Type B pancreatic cell (in vitro differentiated cells): ENCODE measurements around the gene RPS19. TPM values are rescaled to one million over a fixed set of nuclear protein-coding genes. Genes with fewer than 3 reads are reported as not detected.

ENCODE experiments used
- DNase-seq: peaks from one replicate; pipeline ENCODE4 v3.0.0; 2021; ENCODE audit warnings: mixed read lengths; ENCODE audit not compliant: unreplicated experiment; ENCODE audit errors: extremely low spot score
- H3K27ac Mint-ChIP-seq: 2 replicates; pipeline ENCODE4 v1.8.0; 2021; ENCODE audit warnings: mild to moderate bottlenecking, mixed read lengths
- H3K27me3 Mint-ChIP-seq: 2 replicates; pipeline ENCODE4 v1.8.0; 2021; ENCODE audit warnings: mixed read lengths
- H3K36me3 Mint-ChIP-seq: 2 replicates; pipeline ENCODE4 v1.8.0; 2021; ENCODE audit warnings: mixed read lengths
- H3K4me1 Mint-ChIP-seq: one replicate; pipeline ENCODE4 v1.8.0; 2021; ENCODE audit warnings: mixed read lengths; ENCODE audit not compliant: unreplicated experiment
- H3K4me3 Mint-ChIP-seq: 2 replicates; pipeline ENCODE4 v1.8.0; 2021; ENCODE audit warnings: mild to moderate bottlenecking, mixed read lengths
- H3K9me3 Mint-ChIP-seq: 2 replicates; pipeline ENCODE4 v1.8.0; 2021; ENCODE audit warnings: mixed read lengths
- total RNA-seq: library from RNA; stranded (reverse); gene quantifications from 2 replicates; pipeline ENCODE4 v1.2.1, GENCODE V29; 2021; ENCODE audit warnings: low replicate concordance
- TF ChIP-seq, protein P1 (sequence below): fragments of 200-600 bp; sonication (generic); conservative IDR thresholded peaks from 2 replicates; pipeline ENCODE4 v1.5.0; 2021; ENCODE audit warnings: antibody characterized with exemption, mild to moderate bottlenecking

Gene RPS19
- total RNA-seq, 1 donor from 2014 or later: 3,159 TPM

DNA sequence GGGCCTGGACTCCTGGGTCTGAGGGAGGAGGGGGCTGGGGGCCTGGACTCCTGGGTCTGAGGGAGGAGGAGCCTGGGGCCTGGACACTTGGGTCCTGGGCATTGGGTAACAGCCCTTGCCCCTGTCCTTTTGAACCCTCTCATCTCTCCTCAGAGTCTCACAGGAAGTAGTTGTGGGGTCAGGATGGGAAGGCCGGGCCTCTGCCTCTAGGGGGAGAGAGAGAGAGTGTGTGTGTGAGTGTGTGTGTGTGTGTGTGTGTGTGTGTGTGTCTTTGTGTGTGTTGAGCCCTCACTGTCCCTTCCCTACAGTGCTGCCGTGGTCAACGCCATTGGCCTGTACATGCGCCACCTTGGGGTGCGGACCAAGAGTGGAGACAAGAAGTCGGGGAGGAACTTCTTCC lies 33.8 kb downstream of the RPS19 start:
- H3K27me3 Mint-ChIP-seq: no peaks in the 10 kb centered on the region
- no peak for DNase-seq

DNA sequence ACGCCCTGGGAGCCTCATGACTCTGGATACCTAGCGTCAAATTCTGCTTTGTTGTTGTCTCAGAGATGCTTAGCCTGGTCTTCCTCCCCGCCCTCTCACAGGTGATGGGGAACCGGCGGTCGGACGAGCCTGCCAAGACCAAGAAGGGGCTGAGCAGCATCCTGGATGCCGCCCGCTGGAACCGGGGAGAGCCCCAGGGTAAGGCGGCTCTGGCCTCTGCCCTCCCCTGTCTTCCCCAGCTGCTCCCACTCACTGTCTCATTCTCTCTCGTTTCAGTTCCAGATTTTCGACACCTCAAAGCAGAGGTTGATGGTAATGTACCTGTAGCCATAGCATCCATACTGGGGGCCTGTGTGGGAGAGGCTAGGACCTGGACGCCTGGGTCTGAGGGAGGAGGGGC lies 34.3 kb downstream of the RPS19 start:
- no peaks in the 10 kb centered on the region for H3K27me3 Mint-ChIP-seq
- no peak overlapping the region for H3K4me3 Mint-ChIP-seq
- peaks cover 3% of the 10 kb centered on the region for H3K36me3 Mint-ChIP-seq
- no peak for DNase-seq
- no peaks in the 10 kb centered on the region for H3K9me3 Mint-ChIP-seq
- no peak overlapping the region for H3K27ac Mint-ChIP-seq
- TF ChIP-seq, protein P1, sequence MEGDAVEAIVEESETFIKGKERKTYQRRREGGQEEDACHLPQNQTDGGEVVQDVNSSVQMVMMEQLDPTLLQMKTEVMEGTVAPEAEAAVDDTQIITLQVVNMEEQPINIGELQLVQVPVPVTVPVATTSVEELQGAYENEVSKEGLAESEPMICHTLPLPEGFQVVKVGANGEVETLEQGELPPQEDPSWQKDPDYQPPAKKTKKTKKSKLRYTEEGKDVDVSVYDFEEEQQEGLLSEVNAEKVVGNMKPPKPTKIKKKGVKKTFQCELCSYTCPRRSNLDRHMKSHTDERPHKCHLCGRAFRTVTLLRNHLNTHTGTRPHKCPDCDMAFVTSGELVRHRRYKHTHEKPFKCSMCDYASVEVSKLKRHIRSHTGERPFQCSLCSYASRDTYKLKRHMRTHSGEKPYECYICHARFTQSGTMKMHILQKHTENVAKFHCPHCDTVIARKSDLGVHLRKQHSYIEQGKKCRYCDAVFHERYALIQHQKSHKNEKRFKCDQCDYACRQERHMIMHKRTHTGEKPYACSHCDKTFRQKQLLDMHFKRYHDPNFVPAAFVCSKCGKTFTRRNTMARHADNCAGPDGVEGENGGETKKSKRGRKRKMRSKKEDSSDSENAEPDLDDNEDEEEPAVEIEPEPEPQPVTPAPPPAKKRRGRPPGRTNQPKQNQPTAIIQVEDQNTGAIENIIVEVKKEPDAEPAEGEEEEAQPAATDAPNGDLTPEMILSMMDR: no peak
- no peaks in the 10 kb centered on the region for H3K4me1 Mint-ChIP-seq

More for the DNA sequence above, 33.8 kb downstream of the RPS19 start:
- Mint-ChIP-seq H3K27ac (no peak overlapping the region), H3K4me3 (no peak overlapping the region), H3K4me1 (no peaks in the 10 kb centered on the region), H3K36me3 (peaks cover 3% of the 10 kb centered on the region), H3K9me3 (no peaks in the 10 kb centered on the region)
- TF ChIP-seq, protein P1: no peak

DNA sequence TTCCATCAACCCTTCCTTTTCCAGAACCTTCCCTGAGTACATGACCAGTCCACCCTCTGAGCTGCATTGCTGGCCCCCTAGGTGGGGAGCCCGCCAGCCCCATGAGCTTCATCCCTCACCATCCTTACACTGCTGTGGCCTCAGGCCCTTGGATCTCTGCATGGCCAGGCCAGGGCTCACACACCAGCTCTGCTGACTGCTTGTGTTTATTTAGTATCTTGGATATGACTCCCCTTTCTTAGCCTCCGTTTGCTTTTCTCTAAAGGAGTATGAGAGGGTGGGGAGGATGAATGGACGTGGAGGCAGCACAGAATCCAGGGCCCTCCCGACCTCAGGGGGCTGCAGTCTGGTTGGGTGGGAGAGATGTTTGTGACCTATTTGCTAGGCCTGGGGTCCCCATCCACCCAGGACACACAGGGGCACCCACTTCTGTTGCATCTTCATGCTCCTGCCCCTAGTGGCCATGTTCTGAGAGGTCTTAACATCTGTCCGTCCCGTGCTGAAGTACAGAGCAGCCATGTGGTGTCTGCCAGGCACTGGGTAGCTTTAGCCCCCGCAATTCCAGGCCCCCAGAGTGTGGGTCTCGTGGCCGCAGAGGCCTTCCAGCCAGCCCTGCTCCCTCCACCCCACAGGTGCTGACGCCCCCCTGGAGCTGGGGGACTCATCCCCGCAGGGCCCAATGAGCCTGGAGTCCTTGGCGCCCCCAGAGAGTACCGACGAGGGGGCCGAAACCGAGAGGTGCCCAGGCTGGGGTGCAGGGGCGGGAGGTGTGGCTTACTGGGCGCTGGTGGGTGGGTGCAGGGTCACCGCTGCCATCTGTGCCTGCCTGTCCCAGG lies 35.9 kb downstream of the RPS19 start:
- no peak overlapping the region for H3K4me3 Mint-ChIP-seq

DNA sequence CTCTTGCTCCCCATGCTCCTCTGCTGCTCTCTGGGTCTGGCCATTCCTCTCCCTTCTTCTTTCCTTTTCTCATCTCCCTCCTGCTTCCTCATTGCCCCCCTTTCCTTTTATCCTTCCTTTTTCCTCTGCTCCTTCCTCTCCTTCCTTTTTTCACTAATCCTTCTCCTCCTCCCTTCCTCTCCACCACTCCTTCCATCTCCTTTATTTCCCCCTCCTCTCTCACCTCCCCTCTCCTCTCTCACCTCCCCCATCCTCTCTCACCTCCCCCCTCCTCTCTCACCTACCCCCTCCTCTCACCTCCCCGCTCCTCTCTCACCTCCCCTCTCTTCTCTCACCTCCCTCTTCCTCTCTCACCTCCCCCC lies 36.5 kb downstream of the RPS19 start:
- H3K4me3 Mint-ChIP-seq: no peak overlapping the region
- peaks cover 1% of the 10 kb centered on the region for H3K36me3 Mint-ChIP-seq
- TF ChIP-seq, protein P1: no peak
- no peak for DNase-seq
- H3K4me1 Mint-ChIP-seq: no peaks in the 10 kb centered on the region
- H3K9me3 Mint-ChIP-seq: no peaks in the 10 kb centered on the region
- no peaks in the 10 kb centered on the region for H3K27me3 Mint-ChIP-seq
- no peak overlapping the region for H3K27ac Mint-ChIP-seq

More for the DNA sequence above, 35.9 kb downstream of the RPS19 start:
- DNase-seq: no peak
- no peak overlapping the region for H3K27ac Mint-ChIP-seq
- TF ChIP-seq, protein P1: peak; percentile 55
- H3K4me1 Mint-ChIP-seq: no peaks in the 10 kb centered on the region
- H3K27me3 Mint-ChIP-seq: no peaks in the 10 kb centered on the region
- H3K9me3 Mint-ChIP-seq: no peaks in the 10 kb centered on the region
- peaks cover 3% of the 10 kb centered on the region for H3K36me3 Mint-ChIP-seq

DNA sequence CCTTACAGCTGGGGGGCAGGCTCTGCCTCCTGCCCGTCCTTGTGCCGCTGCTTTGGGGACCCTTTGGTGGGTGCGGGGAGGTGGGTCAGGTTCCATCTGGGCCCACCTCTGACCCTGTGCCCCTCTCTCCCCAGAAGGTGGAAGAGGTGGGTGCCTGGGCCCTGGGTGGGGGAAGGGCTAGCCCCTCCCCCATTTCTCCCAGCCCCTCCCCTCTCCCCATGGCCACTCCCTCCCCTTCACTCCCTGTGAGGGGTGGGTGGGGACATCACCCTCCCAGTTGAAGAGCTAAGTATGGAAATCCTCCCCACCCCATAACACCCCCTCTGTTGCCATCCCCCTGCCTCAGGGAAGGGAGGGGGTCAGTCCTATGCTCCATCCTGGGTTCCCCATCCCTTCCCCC lies 37.1 kb downstream of the RPS19 start:
- Mint-ChIP-seq H3K36me3 (no peaks in the 10 kb centered on the region), H3K4me3 (no peak overlapping the region), H3K27me3 (no peaks in the 10 kb centered on the region), H3K4me1 (no peaks in the 10 kb centered on the region), H3K9me3 (no peaks in the 10 kb centered on the region), H3K27ac (no peak overlapping the region)
- DNase-seq: no peak
- TF ChIP-seq, protein P1: no peak
